ENCODE measurements around the gene ATG9A. TPM values are rescaled to one million over a fixed set of nuclear protein-coding genes. Genes with fewer than 3 reads are reported as not detected.

Gene ATG9A
- total RNA-seq, 1 donor from 2014 or later: 78.2 TPM

DNA sequence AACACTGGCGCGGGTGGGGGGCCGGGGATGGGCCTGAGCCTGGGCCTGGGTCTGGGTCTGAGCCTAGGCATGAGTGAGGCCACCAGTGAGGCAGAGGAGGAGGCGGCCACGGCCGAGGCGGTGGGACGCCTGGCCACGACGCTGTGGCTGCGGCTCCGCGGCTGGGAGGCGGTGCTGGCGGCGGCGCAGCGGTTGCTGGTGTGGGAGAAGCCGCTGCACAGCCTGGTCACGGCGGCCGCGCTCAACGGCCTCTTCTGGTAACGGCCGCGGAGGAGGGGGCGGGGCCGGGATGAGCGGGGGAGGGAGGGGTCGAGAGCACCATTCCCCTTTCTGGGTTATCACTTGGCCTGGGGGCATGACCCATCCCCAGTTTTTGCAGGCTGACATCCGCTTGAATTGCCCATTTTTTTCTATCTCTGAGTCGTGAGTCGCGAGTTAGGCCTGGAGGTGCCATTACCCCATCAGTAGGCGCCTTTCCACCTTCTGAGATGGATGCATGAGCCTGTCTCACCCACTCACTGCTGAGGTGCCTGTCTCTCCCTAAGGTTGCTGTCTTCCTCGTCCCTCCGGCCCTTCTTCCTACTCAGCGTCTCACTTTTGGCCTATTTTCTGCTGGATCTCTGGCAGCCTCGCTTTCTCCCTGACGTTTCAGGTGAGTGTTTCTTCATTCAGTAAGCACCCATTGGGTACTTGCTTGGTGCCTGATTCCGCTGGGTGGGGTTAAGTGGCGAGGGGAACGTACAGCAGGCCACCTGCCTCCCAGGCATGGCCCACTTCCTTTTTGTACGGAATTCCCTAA is 50.9 kb downstream of the ATG9A start:
- Histone ChIP-seq H3K27ac (replicated peaks) (peak overlapping the region; percentile 99), H3K9me3 (replicated peaks) (no peaks in the 10 kb centered on the region), H3K4me3 (peak overlapping the region; percentile 88), H3K27me3 (ENCODE audit: low read depth) (no peaks in the 10 kb centered on the region), H3K36me3 (peaks cover 60% of the 10 kb centered on the region), H3K4me1 (peaks cover 56% of the 10 kb centered on the region)
- DNase-seq: peak; percentile 60
- intact Hi-C loops (cut with micrococcal nuclease): no loop called here
- TF ChIP-seq, protein P1, sequence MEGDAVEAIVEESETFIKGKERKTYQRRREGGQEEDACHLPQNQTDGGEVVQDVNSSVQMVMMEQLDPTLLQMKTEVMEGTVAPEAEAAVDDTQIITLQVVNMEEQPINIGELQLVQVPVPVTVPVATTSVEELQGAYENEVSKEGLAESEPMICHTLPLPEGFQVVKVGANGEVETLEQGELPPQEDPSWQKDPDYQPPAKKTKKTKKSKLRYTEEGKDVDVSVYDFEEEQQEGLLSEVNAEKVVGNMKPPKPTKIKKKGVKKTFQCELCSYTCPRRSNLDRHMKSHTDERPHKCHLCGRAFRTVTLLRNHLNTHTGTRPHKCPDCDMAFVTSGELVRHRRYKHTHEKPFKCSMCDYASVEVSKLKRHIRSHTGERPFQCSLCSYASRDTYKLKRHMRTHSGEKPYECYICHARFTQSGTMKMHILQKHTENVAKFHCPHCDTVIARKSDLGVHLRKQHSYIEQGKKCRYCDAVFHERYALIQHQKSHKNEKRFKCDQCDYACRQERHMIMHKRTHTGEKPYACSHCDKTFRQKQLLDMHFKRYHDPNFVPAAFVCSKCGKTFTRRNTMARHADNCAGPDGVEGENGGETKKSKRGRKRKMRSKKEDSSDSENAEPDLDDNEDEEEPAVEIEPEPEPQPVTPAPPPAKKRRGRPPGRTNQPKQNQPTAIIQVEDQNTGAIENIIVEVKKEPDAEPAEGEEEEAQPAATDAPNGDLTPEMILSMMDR (IDR thresholded peaks at IDR 0.05; ENCODE audit: borderline replicate concordance): no peak

GRCh38 chr2:219177552-219178376 is 51.7 kb downstream of the ATG9A start, which contains the start of gene RETREG2:
TSS of gene RETREG2 (plus strand) at chr2:219178275. CDS start at chr2:219178353, 78 bp downstream.
- H3K27ac ChIP-seq (replicated peaks): peak within 1 kb of the TSS; percentile 99
- no peaks in the 10 kb centered on the region for H3K9me3 ChIP-seq (replicated peaks)
- intact Hi-C loops (cut with micrococcal nuclease): no loop called here
- no peaks in the 10 kb centered on the region for H3K27me3 ChIP-seq (ENCODE audit: low read depth)
- H3K36me3 ChIP-seq: peaks cover 60% of the 10 kb centered on the region
- peak; percentile 86 for DNase-seq
- TF ChIP-seq, protein P1 (IDR thresholded peaks at IDR 0.05; ENCODE audit: borderline replicate concordance): peak; percentile 55
- peak within 1 kb of the TSS; percentile 88 for H3K4me3 ChIP-seq
- peaks cover 56% of the 10 kb centered on the region for H3K4me1 ChIP-seq

- peak; percentile 91 for DNase-seq
- Histone ChIP-seq H3K4me1 (peaks cover 56% of the 10 kb centered on the region), H3K27me3 (ENCODE audit: low read depth) (no peaks in the 10 kb centered on the region), H3K36me3 (peaks cover 59% of the 10 kb centered on the region), H3K9me3 (replicated peaks) (no peaks in the 10 kb centered on the region), H3K27ac (replicated peaks) (peak within 1 kb of the TSS; percentile 99), H3K4me3 (peak within 1 kb of the TSS; percentile 88)
- intact Hi-C loops (cut with micrococcal nuclease): no loop called here
- TF ChIP-seq, protein P1 (IDR thresholded peaks at IDR 0.05; ENCODE audit: borderline replicate concordance): no peak
Observed at GRCh38 chr2:219176818-219177551, 52.5 kb downstream of the ATG9A start, which contains the start of gene CNPPD1. TSS of gene CNPPD1 (minus strand) at chr2:219176925. CDS start at chr2:219176828, 97 bp downstream.

DNA sequence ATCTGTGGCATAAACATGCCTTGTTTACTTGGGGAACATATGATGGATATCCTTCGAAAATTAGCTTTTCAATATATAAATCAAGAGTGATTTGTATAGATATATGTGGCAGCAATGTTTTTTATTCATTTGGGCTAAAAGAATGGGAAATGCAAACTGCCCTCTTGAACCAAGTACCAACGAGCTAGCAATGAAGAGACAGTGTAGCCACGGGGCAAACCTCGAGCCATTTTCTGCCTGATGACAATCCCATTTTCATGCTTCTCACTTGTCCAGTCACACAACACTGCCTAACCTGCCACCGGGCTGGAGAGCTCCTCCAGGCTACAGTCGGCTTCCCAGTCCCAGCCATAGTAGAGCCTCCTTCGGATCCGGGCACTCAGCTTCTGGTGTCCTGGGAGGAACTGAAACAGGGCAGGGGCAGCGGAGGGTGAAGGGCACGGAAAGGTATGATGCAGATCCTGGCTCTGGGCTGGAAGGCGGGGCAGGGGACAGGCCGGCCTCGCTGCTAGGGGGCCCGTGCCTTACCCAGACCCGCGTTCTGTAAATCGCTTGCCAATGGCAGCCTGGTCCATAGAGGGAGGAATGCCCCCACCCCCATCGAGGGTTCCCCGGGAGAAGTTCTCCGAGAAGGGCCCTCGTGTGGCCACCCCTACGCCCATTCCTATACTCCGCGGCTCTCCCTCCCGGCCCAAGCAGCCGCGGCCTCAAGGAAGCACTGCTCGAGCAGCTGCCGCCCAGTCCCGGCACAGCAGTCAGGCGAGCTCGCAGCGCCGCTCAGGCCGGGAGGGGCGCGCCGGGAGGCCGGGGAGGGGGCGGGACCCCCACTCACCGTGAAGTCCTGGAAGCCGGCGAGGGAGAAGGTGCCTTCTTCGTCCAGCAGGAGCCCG is 53.3 kb downstream of the ATG9A start:
- Histone ChIP-seq H3K4me3 (peak overlapping the region; percentile 88), H3K4me1 (peaks cover 64% of the 10 kb centered on the region), H3K9me3 (replicated peaks) (no peaks in the 10 kb centered on the region), H3K27ac (replicated peaks) (peak overlapping the region; percentile 99), H3K36me3 (peaks cover 51% of the 10 kb centered on the region), H3K27me3 (ENCODE audit: low read depth) (no peaks in the 10 kb centered on the region)
- TF ChIP-seq, protein P1 (IDR thresholded peaks at IDR 0.05; ENCODE audit: borderline replicate concordance): peak; percentile 43
- peak; percentile 51 for DNase-seq
- intact Hi-C loops (cut with micrococcal nuclease): no loop called here
